KBM-7 (cell line): Measurements from ENCODE around the gene IMPDH1.
"Not testable (repeated sequence)": the region's sequence is repeated elsewhere in the genome, so short reads cannot be mapped to it uniquely, and the experiment has no call there.

Experiments used
- DNase-seq: peaks from one replicate; pipeline ENCODE4 v3.0.0-alpha.2; 2015
- in situ Hi-C: fragments of 300-500 bp; cut with MboI; formaldehyde crosslinking; loops from 2 replicates; pipeline ENCODE4 v1.14.3; 2020; ENCODE audit warnings: low sequenced_read_pairs, low pct_unique_long_range_greater_than_20kb, mixed read lengths

IMPDH1 gene

GRCh38 chr7:128409596-128410450 lies at the start of gene IMPDH1:
Gene IMPDH1, minus strand, starts transcription at chr7:128409982. Its CDS starts 81 bp downstream, at chr7:128409901.
- DNase-seq = peak; percentile 86
- in situ Hi-C loops = no loop called here

GRCh38 chr7:128459394-128459878 lies 49.7 kb upstream of the IMPDH1 start:
- DNase-seq = peak; percentile 87
- in situ Hi-C loops = no loop called here

- in situ Hi-C loops = no loop called here
- no peak for DNase-seq
Measured at GRCh38 chr7:128458956-128459355, 49.2 kb upstream of the IMPDH1 start.

GRCh38 chr7:128457385-128457784 lies 47.6 kb upstream of the IMPDH1 start:
- DNase-seq, in situ Hi-C loops: not testable (repeated sequence)

- peak; percentile 50 for DNase-seq
- in situ Hi-C loops = no loop called here
Measured at GRCh38 chr7:128456255-128456725, 46.5 kb upstream of the IMPDH1 start.

GRCh38 chr7:128455543-128456254 lies 45.9 kb upstream of the IMPDH1 start, which contains the start of gene HILPDA:
Gene HILPDA, plus strand, starts transcription at chr7:128455878. Its CDS starts 1,391 bp downstream, at chr7:128457269.
- DNase-seq = peak; percentile 95
- in situ Hi-C loops = no loop called here

- DNase-seq = no peak
- in situ Hi-C loops = no loop called here
Measured at GRCh38 chr7:128454808-128455542, 45.2 kb upstream of the IMPDH1 start.

- in situ Hi-C loops = no loop called here
- DNase-seq = no peak
Measured at GRCh38 chr7:128453836-128454804, 44.3 kb upstream of the IMPDH1 start.

GRCh38 chr7:128452552-128452951 lies 42.8 kb upstream of the IMPDH1 start:
- in situ Hi-C loops = no loop called here
- DNase-seq = no peak

- DNase-seq = no peak
- in situ Hi-C loops = no loop called here
Measured at GRCh38 chr7:128450913-128451312, 41.1 kb upstream of the IMPDH1 start.

- peak; percentile 46 for DNase-seq
- in situ Hi-C loops = no loop called here
Measured at GRCh38 chr7:128450409-128450808, 40.6 kb upstream of the IMPDH1 start.

GRCh38 chr7:128448751-128449302 lies 39.0 kb upstream of the IMPDH1 start:
- in situ Hi-C loops = no loop called here
- no peak for DNase-seq

GRCh38 chr7:128447941-128448564 lies 38.3 kb upstream of the IMPDH1 start:
- DNase-seq = no peak
- in situ Hi-C loops = no loop called here

GRCh38 chr7:128446306-128446705 lies 36.5 kb upstream of the IMPDH1 start:
- DNase-seq = no peak
- in situ Hi-C loops = no loop called here

GRCh38 chr7:128443831-128444600 lies 34.2 kb upstream of the IMPDH1 start:
- no peak for DNase-seq
- in situ Hi-C loops = no loop called here

GRCh38 chr7:128442356-128442755 lies 32.6 kb upstream of the IMPDH1 start:
- DNase-seq = no peak
- in situ Hi-C loops = no loop called here
